OCI-LY1 (cell line): ENCODE measurements around the gene MPP2.

Source experiments
- EZH2 ChIP-seq: fragments of 200-600 bp; sonication (generic), shearing (Covaris generic); IDR thresholded peaks from 2 replicates; pipeline ENCODE4 v1.8.0; 2017; ENCODE audit warnings: borderline replicate concordance, mixed run types, mild to moderate bottlenecking, antibody characterized with exemption, low read length, moderate library complexity, mixed read lengths
- TF ChIP-seq, protein P1 (sequence below): fragments of 200-600 bp; sonication (generic), shearing (Covaris generic); IDR thresholded peaks from 2 replicates; pipeline ENCODE4 v1.5.1; 2017; ENCODE audit warnings: mild to moderate bottlenecking, antibody characterized with exemption, low read length, moderate library complexity, mixed read lengths

DNA sequence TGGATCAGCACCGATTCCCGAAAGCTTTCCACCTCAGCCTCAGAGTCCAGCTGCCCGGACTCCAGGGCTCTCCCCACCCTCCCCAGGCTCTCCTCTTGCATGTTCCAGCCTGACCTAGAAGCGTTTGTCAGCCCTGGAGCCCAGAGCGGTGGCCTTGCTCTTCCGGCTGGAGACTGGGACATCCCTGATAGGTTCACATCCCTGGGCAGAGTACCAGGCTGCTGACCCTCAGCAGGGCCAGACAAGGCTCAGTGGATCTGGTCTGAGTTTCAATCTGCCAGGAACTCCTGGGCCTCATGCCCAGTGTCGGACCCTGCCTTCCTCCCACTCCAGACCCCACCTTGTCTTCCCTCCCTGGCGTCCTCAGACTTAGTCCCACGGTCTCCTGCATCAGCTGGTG lies 45.4 kb downstream of the MPP2 start:
- TF ChIP-seq, protein P1, sequence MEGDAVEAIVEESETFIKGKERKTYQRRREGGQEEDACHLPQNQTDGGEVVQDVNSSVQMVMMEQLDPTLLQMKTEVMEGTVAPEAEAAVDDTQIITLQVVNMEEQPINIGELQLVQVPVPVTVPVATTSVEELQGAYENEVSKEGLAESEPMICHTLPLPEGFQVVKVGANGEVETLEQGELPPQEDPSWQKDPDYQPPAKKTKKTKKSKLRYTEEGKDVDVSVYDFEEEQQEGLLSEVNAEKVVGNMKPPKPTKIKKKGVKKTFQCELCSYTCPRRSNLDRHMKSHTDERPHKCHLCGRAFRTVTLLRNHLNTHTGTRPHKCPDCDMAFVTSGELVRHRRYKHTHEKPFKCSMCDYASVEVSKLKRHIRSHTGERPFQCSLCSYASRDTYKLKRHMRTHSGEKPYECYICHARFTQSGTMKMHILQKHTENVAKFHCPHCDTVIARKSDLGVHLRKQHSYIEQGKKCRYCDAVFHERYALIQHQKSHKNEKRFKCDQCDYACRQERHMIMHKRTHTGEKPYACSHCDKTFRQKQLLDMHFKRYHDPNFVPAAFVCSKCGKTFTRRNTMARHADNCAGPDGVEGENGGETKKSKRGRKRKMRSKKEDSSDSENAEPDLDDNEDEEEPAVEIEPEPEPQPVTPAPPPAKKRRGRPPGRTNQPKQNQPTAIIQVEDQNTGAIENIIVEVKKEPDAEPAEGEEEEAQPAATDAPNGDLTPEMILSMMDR, result no peak
- TF ChIP-seq EZH2, result no peak
